ENCODE results near the gene CHMP1A. TPM values are rescaled to one million over a fixed set of nuclear protein-coding genes. Genes with fewer than 3 reads are reported as not detected.

The CHMP1A gene
- total RNA-seq, 2 experiments from 2014 or later = 95.7 to 98.9 TPM

GRCh38 chr16:89596957-89597649 lies 60.4 kb downstream of the CHMP1A start:
- no peak overlapping the region for H3K4me3 Mint-ChIP-seq
- CTCF ChIA-PET = no interaction called here
- H3K4me1 Mint-ChIP-seq (ENCODE audit: low read depth) = peaks cover 16% of the 10 kb centered on the region
- H3K27ac Mint-ChIP-seq = no peak overlapping the region
- POLR2A ChIA-PET = no interaction called here
- no peak for DNase-seq
- peaks cover 3% of the 10 kb centered on the region for H3K27me3 Mint-ChIP-seq (ENCODE audit: low read depth)
- H3K36me3 Mint-ChIP-seq (ENCODE audit: low read depth) = no peaks in the 10 kb centered on the region
- ATAC-seq = no peak
- no peaks in the 10 kb centered on the region for H3K9me3 Mint-ChIP-seq (ENCODE audit: insufficient read depth)

GRCh38 chr16:89596061-89596689 lies 61.3 kb downstream of the CHMP1A start:
- H3K36me3 Mint-ChIP-seq (ENCODE audit: low read depth) = no peaks in the 10 kb centered on the region
- peaks cover 3% of the 10 kb centered on the region for H3K27me3 Mint-ChIP-seq (ENCODE audit: low read depth)
- ATAC-seq = no peak
- no peak overlapping the region for H3K4me3 Mint-ChIP-seq
- ChIA-PET POLR2A (no interaction called here), CTCF (no interaction called here)
- no peak for DNase-seq
- no peaks in the 10 kb centered on the region for H3K9me3 Mint-ChIP-seq (ENCODE audit: insufficient read depth)
- no peak overlapping the region for H3K27ac Mint-ChIP-seq
- H3K4me1 Mint-ChIP-seq (ENCODE audit: low read depth) = peaks cover 16% of the 10 kb centered on the region

GRCh38 chr16:89595330-89596060 lies 62.0 kb downstream of the CHMP1A start:
- H3K9me3 Mint-ChIP-seq (ENCODE audit: insufficient read depth) = no peaks in the 10 kb centered on the region
- peaks cover 3% of the 10 kb centered on the region for H3K27me3 Mint-ChIP-seq (ENCODE audit: low read depth)
- H3K27ac Mint-ChIP-seq = no peak overlapping the region
- CTCF ChIA-PET = no interaction called here
- no peak for ATAC-seq
- no peaks in the 10 kb centered on the region for H3K36me3 Mint-ChIP-seq (ENCODE audit: low read depth)
- H3K4me1 Mint-ChIP-seq (ENCODE audit: low read depth) = peaks cover 16% of the 10 kb centered on the region
- POLR2A ChIA-PET = no interaction called here
- no peak overlapping the region for H3K4me3 Mint-ChIP-seq
- DNase-seq = no peak

Other genes starting within 250 kb of the CHMP1A start
- gene ANKRD11, start 167.1 kb downstream of the CHMP1A start, total RNA-seq = 100 to 1,000 TPM; 157 to 175 TPM
- gene SPG7, start 149.3 kb downstream of the CHMP1A start, total RNA-seq = 10 to 100 TPM; 94.7 to 98.4 TPM
- gene RPL13, start 97.0 kb downstream of the CHMP1A start, total RNA-seq = 1,000 to 10,000 TPM; 1,842 to 1,844 TPM
- 1 to 10 TPM; 1.1 to 1.8 TPM for gene CPNE7, start 82.0 kb downstream of the CHMP1A start, total RNA-seq
- gene DPEP1, start 44.1 kb downstream of the CHMP1A start, total RNA-seq = not detected
- 10 to 100 TPM; 13.2 to 16.1 TPM for gene SPATA33, start 128 bp upstream of the CHMP1A start, total RNA-seq
- gene CDK10, start 29.0 kb upstream of the CHMP1A start, total RNA-seq = 10 to 100 TPM; 76.0 to 77.1 TPM
- gene SPATA2L, start 44.0 kb upstream of the CHMP1A start, total RNA-seq = 1 to 10 TPM; 6.1 to 7.0 TPM
- 1 to 10 TPM; 6.6 to 7.5 TPM for gene VPS9D1, start 63.2 kb upstream of the CHMP1A start, total RNA-seq
- gene ZNF276, start 63.8 kb upstream of the CHMP1A start, total RNA-seq = 10 to 100 TPM; 67.5 to 69.6 TPM
- 100 to 1,000 TPM; 123 to 149 TPM for gene FANCA, start 158.9 kb upstream of the CHMP1A start, total RNA-seq
- gene SPIRE2, start 170.8 kb upstream of the CHMP1A start, total RNA-seq = under 1 TPM in 1 of 2 experiments, not detected in 1; 0.08 TPM
- gene TCF25, start 215.9 kb upstream of the CHMP1A start, total RNA-seq = 100 to 1,000 TPM; 169 to 178 TPM